ENCODE data around the gene CPM.
"Not testable (repeated sequence)": the region's sequence is repeated elsewhere in the genome, so short reads cannot be mapped to it uniquely, and the experiment has no call there.

Gene CPM

DNA sequence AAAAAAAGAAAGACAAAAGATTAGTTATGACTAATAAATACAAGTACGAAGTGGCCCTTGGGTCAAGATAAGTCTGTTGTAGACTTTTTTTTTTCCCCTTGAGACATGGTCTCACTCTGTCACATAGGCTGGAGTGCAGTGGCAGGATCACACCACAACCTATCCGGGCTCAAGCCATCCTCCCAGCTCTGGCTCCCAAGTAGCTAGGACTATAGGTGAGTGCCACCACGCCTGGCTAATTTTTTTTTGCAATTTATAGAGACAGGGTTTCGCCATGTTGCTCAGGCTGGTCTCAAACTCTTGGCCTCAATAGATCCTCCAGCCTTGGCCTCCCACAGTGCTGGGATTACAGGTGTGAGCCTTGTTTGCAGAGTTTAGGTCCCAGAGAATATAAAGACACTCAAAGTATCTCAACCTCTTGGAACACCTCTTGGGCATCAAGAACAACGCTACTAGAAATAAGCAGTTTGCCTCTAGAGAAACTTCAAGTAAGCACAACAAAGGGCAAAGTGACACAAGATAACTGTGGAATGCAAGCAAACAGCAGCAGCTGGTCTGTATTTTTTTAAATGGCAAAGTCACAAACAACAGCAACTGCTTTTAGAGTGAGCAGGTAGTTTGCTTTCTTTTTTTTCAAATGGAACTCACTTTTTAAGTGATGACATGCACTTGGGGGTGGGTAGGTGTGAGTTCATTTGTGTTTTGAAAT, 128.9 kb downstream of the CPM start:
- no peak for DNase-seq

- not testable (repeated sequence) for DNase-seq
These were observed 129.9 kb downstream of the CPM start for GRCh38 chr12:68802911-68803651.

GRCh38 chr12:68802372-68802745, 130.6 kb downstream of the CPM start:
- DNase-seq: not testable (repeated sequence)

Data from CD4-positive, alpha-beta T cell treated with Interleukin-21 for 1 hour (primary cell).